HG02852 (cell line): ENCODE measurements around the gene SMPX.

Experiments used
- ATAC-seq: cut with Tn5 transposase; IDR thresholded peaks from one replicate; pipeline ENCODE4 v1.9.1; 2021; ENCODE audit warnings: mild to moderate bottlenecking, moderate library complexity; ENCODE audit not compliant: unreplicated experiment

Gene SMPX

GRCh38 chrX:21715825-21716224, 42.1 kb downstream of the SMPX start:
- ATAC-seq = no peak

GRCh38 chrX:21715337-21715736, 42.6 kb downstream of the SMPX start:
- no peak for ATAC-seq

GRCh38 chrX:21711848-21712197, 46.1 kb downstream of the SMPX start:
- no peak for ATAC-seq

GRCh38 chrX:21711129-21711847, 46.6 kb downstream of the SMPX start:
- ATAC-seq = no peak

GRCh38 chrX:21708116-21708515, 49.8 kb downstream of the SMPX start:
- ATAC-seq = no peak

- ATAC-seq = no peak
Observed at GRCh38 chrX:21705225-21705624, 52.7 kb downstream of the SMPX start.

- ATAC-seq = no peak
Observed at GRCh38 chrX:21702725-21703124, 55.2 kb downstream of the SMPX start.

- ATAC-seq = no peak
Observed at GRCh38 chrX:21700967-21701366, 56.9 kb downstream of the SMPX start.

- no peak for ATAC-seq
Observed at GRCh38 chrX:21700275-21700674, 57.6 kb downstream of the SMPX start.

GRCh38 chrX:21699136-21699535, 58.8 kb downstream of the SMPX start:
- ATAC-seq = no peak

- no peak for ATAC-seq
Observed at GRCh38 chrX:21698272-21698671, 59.6 kb downstream of the SMPX start.

GRCh38 chrX:21691512-21692018, 66.4 kb downstream of the SMPX start:
- ATAC-seq = no peak

GRCh38 chrX:21683941-21684340, 74.0 kb downstream of the SMPX start:
- no peak for ATAC-seq

- ATAC-seq = no peak
Observed at GRCh38 chrX:21678048-21678612, 79.8 kb downstream of the SMPX start.

GRCh38 chrX:21675931-21676330, 82.0 kb downstream of the SMPX start:
- ATAC-seq = no peak

GRCh38 chrX:21674430-21675186, 83.3 kb downstream of the SMPX start:
- no peak for ATAC-seq

- ATAC-seq = no peak
Observed at GRCh38 chrX:21666679-21667078, 91.2 kb downstream of the SMPX start.

- no peak for ATAC-seq
Observed at GRCh38 chrX:21666252-21666651, 91.7 kb downstream of the SMPX start.

GRCh38 chrX:21662761-21663160, 95.2 kb downstream of the SMPX start:
- no peak for ATAC-seq

- no peak for ATAC-seq
Observed at GRCh38 chrX:21661316-21661715, 96.6 kb downstream of the SMPX start.

- no peak for ATAC-seq
Observed at GRCh38 chrX:21660156-21660555, 97.8 kb downstream of the SMPX start.

- ATAC-seq = no peak
Observed at GRCh38 chrX:21659320-21659719, 98.6 kb downstream of the SMPX start.
